PC-9 (cell line): ENCODE results near the gene ACTR3. TPM values are rescaled to one million over a fixed set of nuclear protein-coding genes. Genes with fewer than 3 reads are reported as not detected.

Experiments used
- BruUV-seq: library from RNA; stranded (reverse); fragments of 400-500 nt; replicated peaks from 2 replicates; lab custom pipeline; 2021; lab: Mats Ljungman, UMichigan
- CTCF ChIA-PET: fragments of 300-600 bp; sonication (Branson Sonifier 250); formaldehyde crosslinking; loops from one replicate; lab custom pipeline; 2022; ENCODE audit warnings: antibody characterized with exemption; lab: Charles Lee
- POLR2A ChIA-PET: fragments of 300-600 bp; sonication (Branson Sonifier 250); formaldehyde crosslinking; loops from one replicate; lab custom pipeline; 2022; ENCODE audit warnings: antibody characterized with exemption; ENCODE audit not compliant: unreplicated experiment; lab: Charles Lee
- DNase-seq, 2 experiments: peaks; one replicate each; pipeline versions ENCODE4 v3.0.0 to v3.0.0-alpha.2; 2015 to 2022; ENCODE audit warnings: mixed read lengths in 1 of 2
- H2AFZ ChIP-seq: fragments of 200-600 bp; sonication (generic); 2 replicates; pipeline ENCODE4 v1.8.1; 2017; ENCODE audit warnings: antibody characterized with exemption
- H3F3A ChIP-seq: fragments of 200-600 bp; sonication (generic); 2 replicates; pipeline ENCODE4 v1.8.1; 2017; ENCODE audit warnings: antibody characterized with exemption, mild to moderate bottlenecking, low read depth; ENCODE audit not compliant: insufficient read depth
- H3K27ac ChIP-seq: fragments of 200-600 bp; sonication (generic); 2 replicates; pipeline ENCODE4 v1.6.1; 2016; ENCODE audit warnings: mixed run types
- H3K27me3 ChIP-seq: fragments of 200-600 bp; sonication (generic); 2 replicates; pipeline ENCODE4 v1.6.1; 2016; ENCODE audit warnings: low read depth, mixed run types; ENCODE audit not compliant: insufficient read depth
- H3K36me3 ChIP-seq: fragments of 200-600 bp; sonication (generic); 2 replicates; pipeline ENCODE4 v1.6.1; 2016; ENCODE audit warnings: low read depth, mixed run types
- H3K4me1 ChIP-seq: fragments of 200-600 bp; sonication (generic); replicated peaks from 2 replicates; pipeline ENCODE4 v1.6.1; 2016; ENCODE audit warnings: mixed run types; ENCODE audit not compliant: insufficient read depth
- H3K4me2 ChIP-seq: fragments of 200-600 bp; sonication (generic); 2 replicates; pipeline ENCODE4 v1.6.1; 2017; ENCODE audit warnings: mixed run types
- H3K4me3 ChIP-seq: fragments of 200-600 bp; sonication (generic); 2 replicates; pipeline ENCODE4 v1.6.1; 2016; ENCODE audit warnings: mixed run types
- H3K79me2 ChIP-seq: fragments of 200-600 bp; sonication (generic); 2 replicates; pipeline ENCODE4 v1.6.1; 2017; ENCODE audit warnings: low read depth, mixed run types
- H3K9me2 ChIP-seq: fragments of 200-600 bp; sonication (generic); 2 replicates; pipeline ENCODE4 v1.8.1; 2017; ENCODE audit warnings: mild to moderate bottlenecking; ENCODE audit not compliant: insufficient read depth
- H3K9me3 ChIP-seq: fragments of 200-600 bp; sonication (generic); 2 replicates; pipeline ENCODE4 v1.8.1; 2016; ENCODE audit warnings: low read depth; ENCODE audit not compliant: insufficient read depth
- H4K20me1 ChIP-seq: fragments of 200-600 bp; sonication (generic); 2 replicates; pipeline ENCODE4 v1.8.1; 2017; ENCODE audit not compliant: insufficient read depth
- CTCF ChIP-seq: fragments of 200-600 bp; sonication (generic); conservative IDR thresholded peaks from 2 replicates; pipeline ENCODE4 v1.6.1; 2017; ENCODE audit warnings: mixed run types, antibody characterized with exemption, mild to moderate bottlenecking, moderate library complexity
- EZH2 ChIP-seq: fragments of 200-600 bp; sonication (generic); IDR thresholded peaks from 2 replicates; pipeline ENCODE4 v1.8.0; 2017; ENCODE audit warnings: antibody characterized with exemption, low read depth
- intact Hi-C: fragments of 100-400 bp; cut with micrococcal nuclease; formaldehyde crosslinking; loops from one replicate; pipeline ENCODE4 v1.10.0; 2022; ENCODE audit not compliant: unreplicated experiment
- total RNA-seq: library from RNA; stranded (reverse); gene quantifications from 2 replicates; pipeline ENCODE4 v1.2.3, GENCODE V29; 2021

ACTR3 gene
- total RNA-seq, 1 experiment from 2014 or later = 222 TPM

- Histone ChIP-seq H2AFZ (peak overlapping the region; percentile 19; the same call in 1 of the 2 replicates), H3K4me3 (no peak overlapping the region), H3K9me2 (no peaks in the 10 kb centered on the region), H3F3A (no peaks in the 10 kb centered on the region), H3K9me3 (no peaks in the 10 kb centered on the region), H3K27ac (peak overlapping the region; percentile 61), H3K4me1 (peaks cover 11% of the 10 kb centered on the region), H3K27me3 (no peaks in the 10 kb centered on the region), H4K20me1 (peaks cover 4% of the 10 kb centered on the region; the same call in 1 of the 2 replicates), H3K79me2 (no peaks in the 10 kb centered on the region), H3K36me3 (no peaks in the 10 kb centered on the region), H3K4me2 (no peak overlapping the region; the same call in 1 of the 2 replicates)
- TF ChIP-seq EZH2 (no peak), CTCF (no peak)
- BruUV-seq = no TSS peak
- DNase-seq = peak; percentile 16 to 72
- CTCF ChIA-PET = no interaction called here
- POLR2A ChIA-PET = interaction anchor here (0.6 to 0.7 kb wide), 2 partner anchors 24 to 28 kb away, joined by 3 read pairs; no protein-coding TSS in a partner anchor
- intact Hi-C loops = no loop called here
Measured at GRCh38 chr2:113858764-113859163, 31.1 kb upstream of the ACTR3 start.

GRCh38 chr2:113861740-113862139 lies 28.1 kb upstream of the ACTR3 start:
- intact Hi-C loops = no loop called here
- CTCF ChIA-PET = no interaction called here
- POLR2A ChIA-PET = no interaction called here
- H3K4me1 ChIP-seq = peaks cover 11% of the 10 kb centered on the region
- H3K27ac ChIP-seq = no peak overlapping the region
- no peak overlapping the region for H3K4me2 ChIP-seq
- no TSS peak for BruUV-seq
- H3K79me2 ChIP-seq = no peaks in the 10 kb centered on the region
- H4K20me1 ChIP-seq = peaks cover 4% of the 10 kb centered on the region; the same call in 1 of the 2 replicates
- no peaks in the 10 kb centered on the region for H3K9me3 ChIP-seq
- H3F3A ChIP-seq = no peaks in the 10 kb centered on the region
- DNase-seq = no peak
- no peak overlapping the region for H3K4me3 ChIP-seq
- TF ChIP-seq EZH2 = no peak
- no peak for TF ChIP-seq CTCF
- H3K27me3 ChIP-seq = no peaks in the 10 kb centered on the region
- no peak overlapping the region for H2AFZ ChIP-seq
- H3K36me3 ChIP-seq = no peaks in the 10 kb centered on the region
- no peaks in the 10 kb centered on the region for H3K9me2 ChIP-seq

DNA sequence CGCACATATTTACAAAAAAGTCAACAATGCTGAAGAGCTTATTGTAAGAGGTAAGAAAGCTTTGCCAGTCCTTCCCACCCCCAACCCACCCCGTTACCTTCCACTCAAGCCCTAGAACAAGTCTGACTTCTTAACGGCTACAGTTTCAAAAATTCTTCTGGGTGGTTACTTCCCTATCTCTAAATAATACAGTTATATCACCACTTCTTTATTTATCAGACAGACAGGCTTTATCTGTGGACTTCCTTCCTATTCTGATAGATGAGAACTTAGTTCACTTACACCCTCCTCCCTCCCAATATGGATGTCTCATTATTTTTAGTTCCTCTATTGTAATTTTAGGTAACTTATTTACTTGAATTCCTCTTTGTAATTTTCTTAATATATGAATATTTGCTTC lies 26.7 kb upstream of the ACTR3 start:
- CTCF ChIA-PET = no interaction called here
- Histone ChIP-seq H3K4me1 (peaks cover 11% of the 10 kb centered on the region), H3K27me3 (no peaks in the 10 kb centered on the region), H3F3A (no peaks in the 10 kb centered on the region), H3K9me3 (no peaks in the 10 kb centered on the region), H3K27ac (no peak overlapping the region), H3K36me3 (no peaks in the 10 kb centered on the region), H4K20me1 (peaks cover 4% of the 10 kb centered on the region; the same call in 1 of the 2 replicates), H3K79me2 (no peaks in the 10 kb centered on the region), H2AFZ (no peak overlapping the region), H3K4me3 (no peak overlapping the region), H3K9me2 (no peaks in the 10 kb centered on the region), H3K4me2 (no peak overlapping the region)
- POLR2A ChIA-PET = no interaction called here
- intact Hi-C loops = no loop called here
- no peak for DNase-seq
- no TSS peak for BruUV-seq
- TF ChIP-seq EZH2 = no peak
- TF ChIP-seq CTCF = no peak
